SH-SY5Y (cell line): ENCODE measurements around the gene ATP6V0A4.

Experiments used
- GATA2 ChIP-seq: IDR thresholded peaks from 2 replicates; pipeline ENCODE4 v1.6.1; 2011; ENCODE audit warnings: mild to moderate bottlenecking, low read depth, low read length
- GATA3 ChIP-seq: IDR thresholded peaks from 2 replicates; pipeline ENCODE4 v1.6.1; 2011; ENCODE audit warnings: low read depth, mild to moderate bottlenecking, low read length, moderate library complexity

- TF ChIP-seq GATA2 (no peak), GATA3 (no peak)
Measured at GRCh38 chr7:138809346-138809745, 11.3 kb upstream of the ATP6V0A4 start.
